Activated T-helper 2 cell treated with anti-CD3 and anti-CD28 coated beads, Interferon-gamma antibody, Interleukin-2, Interleukin-4, amounts not matched to agents 10 μg/mL and 5 μg/mL and 100 μg/mL, durations not matched to agents 14 hours and 24 hours and 36 hours (primary cell): ENCODE results near the gene CAPN2. TPM values are rescaled to one million over a fixed set of nuclear protein-coding genes. Genes with fewer than 3 reads are reported as not detected.

ENCODE experiments used
- DNase-seq: peaks from one replicate; pipeline ENCODE4 v3.0.0; 2021; ENCODE audit warnings: low spot score
- H3K27ac Mint-ChIP-seq: one replicate; pipeline ENCODE4 v1.8.0; 2021; ENCODE audit warnings: mixed read lengths
- H3K27me3 Mint-ChIP-seq: one replicate; pipeline ENCODE4 v1.8.0; 2021; ENCODE audit warnings: low read depth, mixed read lengths
- H3K36me3 Mint-ChIP-seq: one replicate; pipeline ENCODE4 v1.8.0; 2021; ENCODE audit warnings: low read depth, mixed read lengths
- H3K4me1 Mint-ChIP-seq: one replicate; pipeline ENCODE4 v1.8.0; 2021; ENCODE audit warnings: low read depth, mixed read lengths
- H3K4me3 Mint-ChIP-seq: one replicate; pipeline ENCODE4 v1.8.0; 2021; ENCODE audit warnings: low read depth, mild to moderate bottlenecking, moderate library complexity, mixed read lengths
- H3K9me3 Mint-ChIP-seq: one replicate; pipeline ENCODE4 v1.8.0; 2021; ENCODE audit warnings: mixed read lengths
- intact Hi-C: fragments of 100-400 bp; cut with micrococcal nuclease; formaldehyde crosslinking; loops from one replicate; pipeline ENCODE4 v1.15.1; 2023
- total RNA-seq: library from RNA; stranded (reverse); gene quantifications from 2 replicates; pipeline ENCODE4 v1.2.3, GENCODE V29; 2022

The CAPN2 gene
- 91.3 and 93.5 TPM in 2 replicates for total RNA-seq

- H3K4me1 Mint-ChIP-seq, result peaks cover 57% of the 10 kb centered on the region
- H3K27ac Mint-ChIP-seq, result peak within 1 kb of the TSS; percentile 83
- no peaks in the 10 kb centered on the region for H3K9me3 Mint-ChIP-seq
- H3K36me3 Mint-ChIP-seq, result peaks cover 13% of the 10 kb centered on the region
- intact Hi-C loops, result loop anchor here (1.0 to 2.0 kb wide), 3 partner anchors 9 to 37 kb away; no protein-coding TSS in a partner anchor
- H3K4me3 Mint-ChIP-seq, result peak within 1 kb of the TSS; percentile 78
- H3K27me3 Mint-ChIP-seq, result no peaks in the 10 kb centered on the region
- DNase-seq, result peak; percentile 55
Measured at GRCh38 chr1:223712194-223712849, at the start of gene CAPN2. Gene CAPN2 (plus strand): TSS chr1:223712539. CDS start chr1:223712641, 102 bp downstream.

GRCh38 chr1:223662943-223663342 is 49.4 kb upstream of the CAPN2 start:
- DNase-seq, result no peak
- no peaks in the 10 kb centered on the region for H3K9me3 Mint-ChIP-seq
- H3K4me1 Mint-ChIP-seq, result no peaks in the 10 kb centered on the region
- H3K36me3 Mint-ChIP-seq, result no peaks in the 10 kb centered on the region
- H3K4me3 Mint-ChIP-seq, result no peak overlapping the region
- H3K27me3 Mint-ChIP-seq, result peaks cover 13% of the 10 kb centered on the region
- H3K27ac Mint-ChIP-seq, result no peak overlapping the region
- intact Hi-C loops, result no loop called here

GRCh38 chr1:223664106-223664505 is 48.2 kb upstream of the CAPN2 start:
- no peak for DNase-seq
- no peaks in the 10 kb centered on the region for H3K36me3 Mint-ChIP-seq
- no peaks in the 10 kb centered on the region for H3K4me1 Mint-ChIP-seq
- intact Hi-C loops, result no loop called here
- H3K27me3 Mint-ChIP-seq, result peaks cover 18% of the 10 kb centered on the region
- no peak overlapping the region for H3K27ac Mint-ChIP-seq
- no peaks in the 10 kb centered on the region for H3K9me3 Mint-ChIP-seq
- no peak overlapping the region for H3K4me3 Mint-ChIP-seq

- Mint-ChIP-seq H3K27me3 (peaks cover 15% of the 10 kb centered on the region), H3K9me3 (no peaks in the 10 kb centered on the region), H3K27ac (no peak within 1 kb of the TSS), H3K4me3 (no peak within 1 kb of the TSS), H3K36me3 (no peaks in the 10 kb centered on the region), H3K4me1 (no peaks in the 10 kb centered on the region)
- intact Hi-C loops, result no loop called here
- DNase-seq, result no peak
Measured at GRCh38 chr1:223665592-223666312, 46.6 kb upstream of the CAPN2 start, which contains the start of gene CAPN8. Gene CAPN8 (minus strand): TSS chr1:223665701. CDS start chr1:223665646, 55 bp downstream.

- Mint-ChIP-seq H3K4me3 (no peak overlapping the region), H3K4me1 (no peaks in the 10 kb centered on the region), H3K36me3 (no peaks in the 10 kb centered on the region), H3K9me3 (no peaks in the 10 kb centered on the region), H3K27me3 (peaks cover 14% of the 10 kb centered on the region), H3K27ac (no peak overlapping the region)
- DNase-seq, result no peak
- intact Hi-C loops, result no loop called here
Measured at GRCh38 chr1:223667484-223668182, 44.7 kb upstream of the CAPN2 start.

- H3K4me3 Mint-ChIP-seq, result no peak overlapping the region
- intact Hi-C loops, result no loop called here
- no peaks in the 10 kb centered on the region for H3K4me1 Mint-ChIP-seq
Measured at GRCh38 chr1:223669003-223669795, 43.1 kb upstream of the CAPN2 start.

GRCh38 chr1:223670458-223671159 is 41.7 kb upstream of the CAPN2 start:
- no peak for DNase-seq
- Mint-ChIP-seq H3K27me3 (peaks cover 9% of the 10 kb centered on the region), H3K36me3 (no peaks in the 10 kb centered on the region), H3K4me1 (no peaks in the 10 kb centered on the region), H3K4me3 (no peak overlapping the region), H3K27ac (no peak overlapping the region), H3K9me3 (peaks cover 5% of the 10 kb centered on the region)
- intact Hi-C loops, result loop anchor here (10.0 kb wide), 1 partner anchor 536 kb away; no protein-coding TSS in a partner anchor

More at GRCh38 chr1:223669003-223669795, 43.1 kb upstream of the CAPN2 start:
- Mint-ChIP-seq H3K36me3 (no peaks in the 10 kb centered on the region), H3K27ac (no peak overlapping the region), H3K27me3 (peaks cover 9% of the 10 kb centered on the region), H3K9me3 (no peaks in the 10 kb centered on the region)
- DNase-seq, result no peak

GRCh38 chr1:223674119-223674890 is 38.0 kb upstream of the CAPN2 start:
- Mint-ChIP-seq H3K27ac (no peak overlapping the region), H3K4me3 (no peak overlapping the region), H3K9me3 (peaks cover 5% of the 10 kb centered on the region), H3K27me3 (peaks cover 6% of the 10 kb centered on the region), H3K4me1 (no peaks in the 10 kb centered on the region), H3K36me3 (no peaks in the 10 kb centered on the region)
- intact Hi-C loops, result loop anchor here (10.0 kb wide), 1 partner anchor 540 kb away; no protein-coding TSS in a partner anchor
- no peak for DNase-seq

- peaks cover 5% of the 10 kb centered on the region for H3K9me3 Mint-ChIP-seq
- H3K36me3 Mint-ChIP-seq, result no peaks in the 10 kb centered on the region
- peaks cover 9% of the 10 kb centered on the region for H3K27me3 Mint-ChIP-seq
- H3K4me1 Mint-ChIP-seq, result no peaks in the 10 kb centered on the region
- no peak overlapping the region for H3K27ac Mint-ChIP-seq
- intact Hi-C loops, result loop anchor here (10.0 kb wide), 1 partner anchor 544 kb away; no protein-coding TSS in a partner anchor
- no peak for DNase-seq
- no peak overlapping the region for H3K4me3 Mint-ChIP-seq
Measured at GRCh38 chr1:223678841-223679240, 33.5 kb upstream of the CAPN2 start.

- H3K27me3 Mint-ChIP-seq, result peaks cover 21% of the 10 kb centered on the region
- no peak overlapping the region for H3K27ac Mint-ChIP-seq
- H3K4me1 Mint-ChIP-seq, result no peaks in the 10 kb centered on the region
- H3K9me3 Mint-ChIP-seq, result no peaks in the 10 kb centered on the region
- no peak for DNase-seq
- H3K36me3 Mint-ChIP-seq, result no peaks in the 10 kb centered on the region
- no peak overlapping the region for H3K4me3 Mint-ChIP-seq
- intact Hi-C loops, result no loop called here
Measured at GRCh38 chr1:223680188-223680587, 32.2 kb upstream of the CAPN2 start.

GRCh38 chr1:223682502-223682901 is 29.8 kb upstream of the CAPN2 start:
- Mint-ChIP-seq H3K27ac (no peak overlapping the region), H3K4me3 (no peak overlapping the region), H3K9me3 (peaks cover 7% of the 10 kb centered on the region), H3K36me3 (no peaks in the 10 kb centered on the region), H3K27me3 (peaks cover 27% of the 10 kb centered on the region), H3K4me1 (no peaks in the 10 kb centered on the region)
- no peak for DNase-seq
- intact Hi-C loops, result no loop called here
